ENCODE data around the gene PDLIM5.

Gene PDLIM5

DNA sequence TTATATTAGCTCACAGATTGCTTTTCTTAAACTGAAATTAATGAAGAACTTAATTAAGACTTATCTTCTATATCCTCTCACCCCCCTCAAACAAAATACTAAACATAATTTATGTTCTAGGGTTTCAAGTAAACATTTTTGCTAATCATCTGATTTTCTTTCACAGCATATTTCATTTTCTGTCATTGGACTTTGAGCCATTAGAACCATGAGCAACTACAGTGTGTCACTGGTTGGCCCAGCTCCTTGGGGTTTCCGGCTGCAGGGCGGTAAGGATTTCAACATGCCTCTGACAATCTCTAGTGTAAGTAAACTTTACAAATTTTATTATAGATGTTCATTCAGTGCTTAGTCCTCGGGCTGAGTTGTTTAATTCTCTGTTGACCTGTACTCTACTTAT is 3.3 kb downstream of the PDLIM5 start:
- peaks cover 4% of the 10 kb centered on the region; the same call in 1 of the 2 replicates for H3K79me2 ChIP-seq (ENCODE audit: control insufficient read depth, low read length)
- H3K4me2 ChIP-seq (ENCODE audit: low read length): no peak overlapping the region
- H3K4me3 ChIP-seq (ENCODE audit: low read length): no peak overlapping the region

DNA sequence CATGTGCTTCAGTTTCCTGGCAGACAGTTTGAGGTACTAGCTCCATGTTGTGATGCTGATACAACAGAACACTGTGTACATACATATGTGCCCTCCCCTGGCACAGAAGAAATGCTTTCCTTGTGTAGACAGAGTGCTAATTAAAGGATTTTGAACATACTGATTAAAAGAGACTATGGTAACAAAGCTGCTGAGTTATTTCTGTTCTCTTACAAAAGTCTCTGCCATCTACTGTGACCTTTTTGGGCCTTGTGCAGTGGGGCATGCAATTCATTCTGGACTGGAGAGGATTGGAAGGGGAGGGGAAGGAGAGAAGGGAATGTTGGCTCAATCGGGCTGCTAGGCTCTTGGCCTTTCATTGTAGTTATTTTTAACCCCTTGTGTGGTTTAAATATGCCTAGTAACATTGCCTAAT is 6.0 kb downstream of the PDLIM5 start:
- H3K27me3 ChIP-seq (ENCODE audit: control insufficient read depth, low read length): no peaks in the 10 kb centered on the region
- 0 out of 2 replicates have a peak, but pooled peaks cover 2% of the 10 kb centered on the region for H3F3A ChIP-seq (ENCODE audit: control insufficient read depth, insufficient read depth)
- H3K27ac ChIP-seq (ENCODE audit: low read depth, low read length): no peak overlapping the region
- H3K79me2 ChIP-seq (ENCODE audit: control insufficient read depth, low read length): peaks cover under 1% of the 10 kb centered on the region; the same call in 1 of the 2 replicates
- 0 out of 2 replicates have a peak, but pooled peaks cover 3% of the 10 kb centered on the region for H3K36me3 ChIP-seq (ENCODE audit: control insufficient read depth, low read length)
- no peaks in the 10 kb centered on the region for H3K9me3 ChIP-seq (ENCODE audit: control insufficient read depth, insufficient read depth, low read length)
- no peak overlapping the region for H3K4me2 ChIP-seq (ENCODE audit: low read length)
- no peak for TF ChIP-seq EZH2phosphoT487 (IDR thresholded peaks at IDR 0.05; ENCODE audit: borderline replicate concordance, low read length)
- no peak for TF ChIP-seq CTCF (IDR thresholded peaks at IDR 0.05; ENCODE audit: low read depth, low read length, poor library complexity, severe bottlenecking)
- no peaks in the 10 kb centered on the region for H3K9me2 ChIP-seq (replicated peaks; ENCODE audit: control insufficient read depth, low read length)
- H4K20me1 ChIP-seq (ENCODE audit: control insufficient read depth, insufficient read depth, low read depth, low read length): no peaks in the 10 kb centered on the region
- H3K4me1 ChIP-seq (ENCODE audit: control insufficient read depth, low read length): peaks cover 11% of the 10 kb centered on the region
- no peak overlapping the region for H3K4me3 ChIP-seq (ENCODE audit: low read length)

More for the DNA sequence above, 3.3 kb downstream of the PDLIM5 start:
- peaks cover 3% of the 10 kb centered on the region; the same call in 1 of the 2 replicates for H3K27me3 ChIP-seq (ENCODE audit: control insufficient read depth, low read length)
- no peak for TF ChIP-seq EZH2phosphoT487 (IDR thresholded peaks at IDR 0.05; ENCODE audit: borderline replicate concordance, low read length)
- no peak for TF ChIP-seq CTCF (IDR thresholded peaks at IDR 0.05; ENCODE audit: low read depth, low read length, poor library complexity, severe bottlenecking)
- no peak overlapping the region for H3K27ac ChIP-seq (ENCODE audit: low read depth, low read length)
- H3F3A ChIP-seq (ENCODE audit: control insufficient read depth, insufficient read depth): 0 out of 2 replicates have a peak, but pooled peaks cover 2% of the 10 kb centered on the region
- H3K9me3 ChIP-seq (ENCODE audit: control insufficient read depth, insufficient read depth, low read length): no peaks in the 10 kb centered on the region
- H3K4me1 ChIP-seq (ENCODE audit: control insufficient read depth, low read length): peaks cover 19% of the 10 kb centered on the region
- H4K20me1 ChIP-seq (ENCODE audit: control insufficient read depth, insufficient read depth, low read depth, low read length): no peaks in the 10 kb centered on the region
- H3K9me2 ChIP-seq (replicated peaks; ENCODE audit: control insufficient read depth, low read length): no peaks in the 10 kb centered on the region
- H3K36me3 ChIP-seq (ENCODE audit: control insufficient read depth, low read length): 0 out of 2 replicates have a peak, but pooled peaks cover 3% of the 10 kb centered on the region

DNA sequence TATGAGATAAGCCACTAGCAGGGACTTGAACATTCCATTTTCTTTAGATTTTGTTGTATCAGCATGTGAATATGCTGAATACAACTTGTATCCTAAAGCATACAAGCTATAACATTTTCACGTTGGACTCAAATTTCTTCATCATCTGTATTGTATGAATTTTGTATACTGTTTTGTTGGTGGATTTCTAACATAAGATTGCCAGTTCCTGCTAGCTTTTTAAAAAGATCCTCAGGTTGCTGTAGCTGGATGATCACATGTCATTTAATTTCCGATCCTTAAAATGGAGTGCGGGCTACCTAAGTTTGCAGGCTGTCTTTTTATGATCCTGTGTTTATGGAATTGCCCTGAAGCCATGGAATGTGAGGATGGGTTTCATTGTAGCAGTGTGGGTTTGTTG is 6.9 kb downstream of the PDLIM5 start:
- TF ChIP-seq EZH2phosphoT487 (IDR thresholded peaks at IDR 0.05; ENCODE audit: borderline replicate concordance, low read length): no peak
- TF ChIP-seq CTCF (IDR thresholded peaks at IDR 0.05; ENCODE audit: low read depth, low read length, poor library complexity, severe bottlenecking): no peak
- Histone ChIP-seq H3K4me3 (ENCODE audit: low read length) (no peak overlapping the region), H3K4me1 (ENCODE audit: control insufficient read depth, low read length) (peaks cover 4% of the 10 kb centered on the region; the same call in 1 of the 2 replicates), H3K27me3 (ENCODE audit: control insufficient read depth, low read length) (no peaks in the 10 kb centered on the region), H3K79me2 (ENCODE audit: control insufficient read depth, low read length) (no peaks in the 10 kb centered on the region), H3K36me3 (ENCODE audit: control insufficient read depth, low read length) (0 out of 2 replicates have a peak, but pooled peaks cover 3% of the 10 kb centered on the region), H3F3A (ENCODE audit: control insufficient read depth, insufficient read depth) (0 out of 2 replicates have a peak, but pooled peaks cover 2% of the 10 kb centered on the region), H3K9me3 (ENCODE audit: control insufficient read depth, insufficient read depth, low read length) (no peaks in the 10 kb centered on the region), H4K20me1 (ENCODE audit: control insufficient read depth, insufficient read depth, low read depth, low read length) (no peaks in the 10 kb centered on the region), H3K9me2 (replicated peaks; ENCODE audit: control insufficient read depth, low read length) (no peaks in the 10 kb centered on the region), H3K27ac (ENCODE audit: low read depth, low read length) (no peak overlapping the region), H3K4me2 (ENCODE audit: low read length) (no peak overlapping the region)
